ENCODE measurements around the gene NAPB. TPM values are rescaled to one million over a fixed set of nuclear protein-coding genes. Genes with fewer than 3 reads are reported as not detected.

NAPB gene
- total and polyA plus RNA-seq, 2 experiments from 2014 or later = 5.9 to 8.1 TPM

GRCh38 chr20:23335521-23335920 is 85.8 kb downstream of the NAPB start:
- no peak overlapping the region for H2AFZ ChIP-seq
- no peak overlapping the region for H3K4me2 ChIP-seq (ENCODE audit: unreplicated experiment)
- no peaks in the 10 kb centered on the region for H3K9me3 ChIP-seq (ENCODE audit: low read depth)
- no peaks in the 10 kb centered on the region for H3K36me3 ChIP-seq (ENCODE audit: low read depth)
- no peaks in the 10 kb centered on the region for H3K27me3 ChIP-seq (replicated peaks; ENCODE audit: insufficient read depth)
- no peaks in the 10 kb centered on the region for H3K4me1 ChIP-seq (ENCODE audit: insufficient read depth)
- no peak overlapping the region for H3K4me3 ChIP-seq
- H3K27ac ChIP-seq = no peak overlapping the region
- no peaks in the 10 kb centered on the region for H3F3A ChIP-seq (ENCODE audit: insufficient read depth)
- in situ Hi-C loops (cut with MboI) = loop anchor here (10.0 to 25.0 kb wide), 2 partner anchors 281 to 998 kb away; no protein-coding TSS in a partner anchor
- DNase-seq = no peak
- no peaks in the 10 kb centered on the region for H3K79me2 ChIP-seq (ENCODE audit: insufficient read depth)
- WGBS, 2 experiments (ENCODE audit: low coverage in 1 of 2, low lambda C conversion rate in 2 of 2, missing lambda C conversion rate in 2 of 2) = 66 to 77% methylated on average over 5 of the region's 5 CpGs
- no peaks in the 10 kb centered on the region for H4K20me1 ChIP-seq (ENCODE audit: insufficient read depth)
- H3K9me2 ChIP-seq (ENCODE audit: insufficient read depth) = no peaks in the 10 kb centered on the region
- no peak for TF ChIP-seq EZH2phosphoT487 (IDR thresholded peaks at IDR 0.05; ENCODE audit: insufficient read depth, low read depth)
- H3K9ac ChIP-seq = no peak overlapping the region

- Histone ChIP-seq H3K4me3 (no peak overlapping the region), H3K36me3 (ENCODE audit: low read depth) (no peaks in the 10 kb centered on the region), H3F3A (ENCODE audit: insufficient read depth) (no peaks in the 10 kb centered on the region), H2AFZ (no peak overlapping the region), H3K4me2 (ENCODE audit: unreplicated experiment) (no peak overlapping the region), H3K9ac (no peak overlapping the region), H3K4me1 (ENCODE audit: insufficient read depth) (no peaks in the 10 kb centered on the region), H3K9me3 (ENCODE audit: low read depth) (no peaks in the 10 kb centered on the region), H3K27ac (no peak overlapping the region), H4K20me1 (ENCODE audit: insufficient read depth) (no peaks in the 10 kb centered on the region), H3K9me2 (ENCODE audit: insufficient read depth) (no peaks in the 10 kb centered on the region), H3K79me2 (ENCODE audit: insufficient read depth) (no peaks in the 10 kb centered on the region), H3K27me3 (replicated peaks; ENCODE audit: insufficient read depth) (no peaks in the 10 kb centered on the region)
- DNase-seq = no peak
- TF ChIP-seq EZH2 (IDR thresholded peaks at IDR 0.05; ENCODE audit: insufficient read depth, poor library complexity, severe bottlenecking) = no peak
- no peak for TF ChIP-seq EZH2phosphoT487 (IDR thresholded peaks at IDR 0.05; ENCODE audit: insufficient read depth, low read depth)
- 67 to 77% methylated on average over 3 of the region's 3 CpGs for WGBS, 2 experiments (ENCODE audit: low coverage in 1 of 2, low lambda C conversion rate in 2 of 2, missing lambda C conversion rate in 2 of 2)
- in situ Hi-C loops (cut with MboI) = loop anchor here (10.0 to 25.0 kb wide), 2 partner anchors 279 to 997 kb away; no protein-coding TSS in a partner anchor
These were observed 87.2 kb downstream of the NAPB start for GRCh38 chr20:23334111-23334510.

- no peak overlapping the region for H3K27ac ChIP-seq
- H3K9me2 ChIP-seq (ENCODE audit: insufficient read depth) = no peaks in the 10 kb centered on the region
- H3K9ac ChIP-seq = no peak overlapping the region
- WGBS, 2 experiments (ENCODE audit: low coverage in 1 of 2, low lambda C conversion rate in 2 of 2, missing lambda C conversion rate in 2 of 2) = 68 to 82% methylated on average over 2 of the region's 2 CpGs
- H3K4me2 ChIP-seq (ENCODE audit: unreplicated experiment) = no peak overlapping the region
- no peak overlapping the region for H3K4me3 ChIP-seq
- no peak for DNase-seq
- H3K9me3 ChIP-seq (ENCODE audit: low read depth) = no peaks in the 10 kb centered on the region
- H3K36me3 ChIP-seq (ENCODE audit: low read depth) = no peaks in the 10 kb centered on the region
- in situ Hi-C loops (cut with MboI) = loop anchor here (10.0 to 25.0 kb wide), 2 partner anchors 278 to 995 kb away; no protein-coding TSS in a partner anchor
- no peaks in the 10 kb centered on the region for H3K79me2 ChIP-seq (ENCODE audit: insufficient read depth)
- H4K20me1 ChIP-seq (ENCODE audit: insufficient read depth) = no peaks in the 10 kb centered on the region
- H2AFZ ChIP-seq = no peak overlapping the region
- TF ChIP-seq EZH2 (IDR thresholded peaks at IDR 0.05; ENCODE audit: insufficient read depth, poor library complexity, severe bottlenecking) = no peak
- TF ChIP-seq EZH2phosphoT487 (IDR thresholded peaks at IDR 0.05; ENCODE audit: insufficient read depth, low read depth) = no peak
- no peaks in the 10 kb centered on the region for H3K27me3 ChIP-seq (replicated peaks; ENCODE audit: insufficient read depth)
- H3K4me1 ChIP-seq (ENCODE audit: insufficient read depth) = no peaks in the 10 kb centered on the region
- no peaks in the 10 kb centered on the region for H3F3A ChIP-seq (ENCODE audit: insufficient read depth)
These were observed 88.8 kb downstream of the NAPB start for GRCh38 chr20:23332467-23332866.

GRCh38 chr20:23331450-23332350 is 89.6 kb downstream of the NAPB start:
- H3K27ac ChIP-seq = no peak overlapping the region
- no peaks in the 10 kb centered on the region for H3K27me3 ChIP-seq (replicated peaks; ENCODE audit: insufficient read depth)
- H3K9me2 ChIP-seq (ENCODE audit: insufficient read depth) = no peaks in the 10 kb centered on the region
- no peak overlapping the region for H3K4me2 ChIP-seq (ENCODE audit: unreplicated experiment)
- H3K79me2 ChIP-seq (ENCODE audit: insufficient read depth) = no peaks in the 10 kb centered on the region
- no peak for DNase-seq
- TF ChIP-seq EZH2 (IDR thresholded peaks at IDR 0.05; ENCODE audit: insufficient read depth, poor library complexity, severe bottlenecking) = no peak
- no peaks in the 10 kb centered on the region for H3F3A ChIP-seq (ENCODE audit: insufficient read depth)
- H3K9me3 ChIP-seq (ENCODE audit: low read depth) = no peaks in the 10 kb centered on the region
- WGBS, 2 experiments (ENCODE audit: low coverage in 1 of 2, low lambda C conversion rate in 2 of 2, missing lambda C conversion rate in 2 of 2) = 66% methylated on average over 8 of the region's 8 CpGs
- in situ Hi-C loops (cut with MboI) = loop anchor here (10.0 to 25.0 kb wide), 2 partner anchors 277 to 994 kb away; no protein-coding TSS in a partner anchor
- no peaks in the 10 kb centered on the region for H4K20me1 ChIP-seq (ENCODE audit: insufficient read depth)
- no peaks in the 10 kb centered on the region for H3K36me3 ChIP-seq (ENCODE audit: low read depth)
- H2AFZ ChIP-seq = no peak overlapping the region
- H3K4me3 ChIP-seq = no peak overlapping the region
- H3K4me1 ChIP-seq (ENCODE audit: insufficient read depth) = no peaks in the 10 kb centered on the region
- H3K9ac ChIP-seq = no peak overlapping the region

Measured in GM23248 (cell line).